Measurements from ENCODE around the gene GATD1. TPM values are rescaled to one million over a fixed set of nuclear protein-coding genes. Genes with fewer than 3 reads are reported as not detected.

GATD1 gene
- total and polyA plus RNA-seq, 9 of the 15 experiments (the other 6 are each of a cell fraction or from before 2014, with no cell fraction given), result 2.8 to 144 (median 36.9) TPM

GRCh38 chr11:777288-778255, at the start of gene GATD1 (continued):
- TF ChIP-seq IRF9 (tag; IDR thresholded peaks at IDR 0.05) (no peak), SMARCA4 (IDR thresholded peaks at IDR 0.05) (no peak), FOXJ3 (CRISPR knock-in tag; IDR thresholded peaks at IDR 0.05) (no peak), ZC3H11A (IDR thresholded peaks at IDR 0.05; ENCODE audit: low read depth, low read length) (no peak), ZNF785 (CRISPR knock-in tag; IDR thresholded peaks at IDR 0.05) (no peak), RBBP5 (IDR thresholded peaks at IDR 0.05; ENCODE audit: borderline replicate concordance, insufficient read depth, low read length, poor library complexity, severe bottlenecking) (peak; percentile 67), SREBF2 (CRISPR knock-in tag; IDR thresholded peaks at IDR 0.05) (no peak), ZNF586 (CRISPR knock-in tag; conservative IDR thresholded peaks at IDR 0.05) (no peak), MGA (IDR thresholded peaks at IDR 0.05) (no peak), KLF1 (tag; IDR thresholded peaks at IDR 0.05) (0 out of 2 replicates have a peak, but pooled peaks have one; percentile 42), ZKSCAN3 (CRISPR knock-in tag; IDR thresholded peaks at IDR 0.05) (no peak), XRCC3 (IDR thresholded peaks at IDR 0.05) (no peak), DMBX1 (CRISPR knock-in tag; IDR thresholded peaks at IDR 0.05; ENCODE audit: borderline replicate concordance) (no peak)
- TF ChIP-seq, protein P1, sequence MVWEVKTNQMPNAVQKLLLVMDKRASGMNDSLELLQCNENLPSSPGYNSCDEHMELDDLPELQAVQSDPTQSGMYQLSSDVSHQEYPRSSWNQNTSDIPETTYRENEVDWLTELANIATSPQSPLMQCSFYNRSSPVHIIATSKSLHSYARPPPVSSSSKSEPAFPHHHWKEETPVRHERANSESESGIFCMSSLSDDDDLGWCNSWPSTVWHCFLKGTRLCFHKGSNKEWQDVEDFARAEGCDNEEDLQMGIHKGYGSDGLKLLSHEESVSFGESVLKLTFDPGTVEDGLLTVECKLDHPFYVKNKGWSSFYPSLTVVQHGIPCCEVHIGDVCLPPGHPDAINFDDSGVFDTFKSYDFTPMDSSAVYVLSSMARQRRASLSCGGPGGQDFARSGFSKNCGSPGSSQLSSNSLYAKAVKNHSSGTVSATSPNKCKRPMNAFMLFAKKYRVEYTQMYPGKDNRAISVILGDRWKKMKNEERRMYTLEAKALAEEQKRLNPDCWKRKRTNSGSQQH (CRISPR knock-in tag; IDR thresholded peaks at IDR 0.05), result no peak

All from K562 (cell line).